HEK293 (cell line): Measurements from ENCODE around the gene CYP27C1.
A peak's percentile ranks its signal among the peaks of the same experiment; 100 is the strongest.

Source experiments
- AEBP2 ChIP-seq: fragments of 450-650 bp; formaldehyde crosslinking; IDR thresholded peaks from 2 replicates; pipeline ENCODE4 v1.5.1; 2016; ENCODE audit warnings: missing biosample characterization, missing genetic modification characterization, borderline replicate concordance
- CTCF ChIP-seq: fragments of 450-650 bp; formaldehyde crosslinking; IDR thresholded peaks from 2 replicates; pipeline ENCODE4 v1.5.1; 2016; ENCODE audit warnings: missing biosample characterization, missing genetic modification characterization
- EGR2 ChIP-seq: fragments of 450-650 bp; formaldehyde crosslinking; IDR thresholded peaks from 2 replicates; pipeline ENCODE4 v1.5.1; 2016; ENCODE audit warnings: low read depth, missing biosample characterization, missing genetic modification characterization
- GFI1B ChIP-seq: fragments of 450-650 bp; formaldehyde crosslinking; IDR thresholded peaks from 2 replicates; pipeline ENCODE4 v1.5.1; 2016; ENCODE audit warnings: missing biosample characterization, missing genetic modification characterization
- KLF16 ChIP-seq: fragments of 450-650 bp; formaldehyde crosslinking; IDR thresholded peaks from 2 replicates; pipeline ENCODE4 v1.5.1; 2017; ENCODE audit warnings: missing biosample characterization, missing genetic modification characterization
- PATZ1 ChIP-seq: fragments of 450-650 bp; formaldehyde crosslinking; IDR thresholded peaks from 2 replicates; pipeline ENCODE4 v1.5.1; 2016; ENCODE audit warnings: missing biosample characterization, missing genetic modification characterization
- SCRT2 ChIP-seq: fragments of 450-650 bp; formaldehyde crosslinking; IDR thresholded peaks from 2 replicates; pipeline ENCODE4 v1.5.1; 2016; ENCODE audit warnings: missing biosample characterization, missing genetic modification characterization
- SETDB1 ChIP-seq: IDR thresholded peaks from one replicate; pipeline ENCODE4 v1.6.1; 2017; ENCODE audit warnings: mild to moderate bottlenecking, low read length, moderate library complexity, mixed read lengths; ENCODE audit not compliant: insufficient read length
- TCF7L2 ChIP-seq: IDR thresholded peaks from 2 replicates; pipeline ENCODE4 v1.6.1; 2011; ENCODE audit warnings: low read depth, mild to moderate bottlenecking, inconsistent platforms, low read length, moderate library complexity, borderline replicate concordance
- YY1 ChIP-seq: fragments of 450-650 bp; formaldehyde crosslinking; IDR thresholded peaks from 2 replicates; pipeline ENCODE4 v1.5.1; 2018; ENCODE audit warnings: missing biosample characterization, missing genetic modification characterization
- ZBTB21 ChIP-seq: fragments of 450-650 bp; formaldehyde crosslinking; IDR thresholded peaks from 2 replicates; pipeline ENCODE4 v1.5.1; 2017; ENCODE audit warnings: missing biosample characterization, missing genetic modification characterization
- ZBTB48 ChIP-seq: fragments of 450-650 bp; formaldehyde crosslinking; IDR thresholded peaks from 2 replicates; pipeline ENCODE4 v1.5.1; 2016; ENCODE audit warnings: missing biosample characterization, missing genetic modification characterization
- ZNF140 ChIP-seq: fragments of 450-650 bp; formaldehyde crosslinking; IDR thresholded peaks from 2 replicates; pipeline ENCODE4 v1.5.1; 2016; ENCODE audit warnings: missing biosample characterization, missing genetic modification characterization
- ZNF169 ChIP-seq: fragments of 450-650 bp; formaldehyde crosslinking; IDR thresholded peaks from 2 replicates; pipeline ENCODE4 v1.5.1; 2016; ENCODE audit warnings: missing biosample characterization, missing genetic modification characterization
- ZNF184 ChIP-seq: fragments of 450-650 bp; IDR thresholded peaks from 2 replicates; pipeline ENCODE4 v1.5.1; 2018; ENCODE audit warnings: missing biosample characterization, mild to moderate bottlenecking, missing genetic modification characterization
- ZNF2 ChIP-seq: fragments of 450-650 bp; formaldehyde crosslinking; IDR thresholded peaks from 2 replicates; pipeline ENCODE4 v1.5.1; 2016; ENCODE audit warnings: missing biosample characterization, missing genetic modification characterization
- ZNF211 ChIP-seq: fragments of 450-650 bp; formaldehyde crosslinking; IDR thresholded peaks from 2 replicates; pipeline ENCODE4 v1.5.1; 2016; ENCODE audit warnings: low read depth, missing biosample characterization, missing genetic modification characterization
- ZNF221 ChIP-seq: fragments of 450-650 bp; formaldehyde crosslinking; IDR thresholded peaks from 2 replicates; pipeline ENCODE4 v1.5.1; 2017; ENCODE audit warnings: missing biosample characterization, missing genetic modification characterization, borderline replicate concordance
- ZNF354C ChIP-seq: fragments of 450-650 bp; formaldehyde crosslinking; IDR thresholded peaks from 2 replicates; pipeline ENCODE4 v1.5.1; 2016; ENCODE audit warnings: missing biosample characterization, missing genetic modification characterization, low read depth, borderline replicate concordance
- ZNF416 ChIP-seq: fragments of 450-650 bp; formaldehyde crosslinking; IDR thresholded peaks from 2 replicates; pipeline ENCODE4 v1.5.1; 2016; ENCODE audit warnings: missing biosample characterization, missing genetic modification characterization
- ZNF449 ChIP-seq: fragments of 450-650 bp; formaldehyde crosslinking; IDR thresholded peaks from 2 replicates; pipeline ENCODE4 v1.5.1; 2017; ENCODE audit warnings: missing biosample characterization, mild to moderate bottlenecking, missing genetic modification characterization, moderate library complexity
- ZNF513 ChIP-seq: fragments of 450-650 bp; IDR thresholded peaks from 2 replicates; pipeline ENCODE4 v1.5.1; 2018; ENCODE audit warnings: missing biosample characterization, missing genetic modification characterization
- ZNF529 ChIP-seq: fragments of 450-650 bp; formaldehyde crosslinking; IDR thresholded peaks from 2 replicates; pipeline ENCODE4 v1.5.1; 2017; ENCODE audit warnings: missing genetic modification characterization, missing biosample characterization; ENCODE audit not compliant: insufficient replicate concordance
- ZNF548 ChIP-seq: fragments of 450-650 bp; formaldehyde crosslinking; IDR thresholded peaks from 2 replicates; pipeline ENCODE4 v1.5.1; 2016; ENCODE audit warnings: missing biosample characterization, missing genetic modification characterization
- ZNF621 ChIP-seq: fragments of 450-650 bp; formaldehyde crosslinking; IDR thresholded peaks from 2 replicates; pipeline ENCODE4 v1.5.1; 2017; ENCODE audit warnings: missing biosample characterization, missing genetic modification characterization
- ZNF624 ChIP-seq: fragments of 450-650 bp; formaldehyde crosslinking; IDR thresholded peaks from 2 replicates; pipeline ENCODE4 v1.5.1; 2017; ENCODE audit warnings: missing biosample characterization, missing genetic modification characterization
- ZNF664 ChIP-seq: fragments of 450-650 bp; formaldehyde crosslinking; IDR thresholded peaks from 2 replicates; pipeline ENCODE4 v1.5.1; 2016; ENCODE audit warnings: missing biosample characterization, missing genetic modification characterization
- ZNF791 ChIP-seq: fragments of 450-650 bp; formaldehyde crosslinking; IDR thresholded peaks from 2 replicates; pipeline ENCODE4 v1.5.1; 2016; ENCODE audit warnings: missing biosample characterization, missing genetic modification characterization
- ZNF830 ChIP-seq: fragments of 450-650 bp; IDR thresholded peaks from 2 replicates; pipeline ENCODE4 v1.5.0; 2018; ENCODE audit warnings: missing biosample characterization, missing genetic modification characterization, low read depth, mild to moderate bottlenecking, moderate library complexity
- ZNF843 ChIP-seq: fragments of 450-650 bp; formaldehyde crosslinking; IDR thresholded peaks from 2 replicates; pipeline ENCODE4 v1.5.1; 2016; ENCODE audit warnings: missing biosample characterization, missing genetic modification characterization
- ZSCAN5A ChIP-seq: fragments of 450-650 bp; formaldehyde crosslinking; IDR thresholded peaks from 2 replicates; pipeline ENCODE4 v1.5.1; 2016; ENCODE audit warnings: missing biosample characterization, missing genetic modification characterization

Gene CYP27C1

GRCh38 chr2:127226520-127227263 is 6.6 kb upstream of the CYP27C1 start (continued):
- no peak for TF ChIP-seq ZNF664
- TF ChIP-seq ZBTB48 (tag by site-specific recombination): no peak
- TF ChIP-seq ZBTB21 (tag by site-specific recombination): peak; percentile 43; the same call in 1 of the 2 replicates
- no peak for TF ChIP-seq YY1 (tag by site-specific recombination)
- no peak for TF ChIP-seq ZNF624 (tag by site-specific recombination)
- no peak for TF ChIP-seq ZNF791 (tag by site-specific recombination)
- TF ChIP-seq ZNF354C (tag by site-specific recombination): no peak
- TF ChIP-seq ZNF513 (tag by site-specific recombination): no peak
- no peak for TF ChIP-seq ZNF211
- TF ChIP-seq ZNF843 (tag by site-specific recombination): peak; percentile 72
- peak; percentile 86 for TF ChIP-seq ZNF184 (tag by site-specific recombination)
- no peak for TF ChIP-seq SETDB1
- no peak for TF ChIP-seq ZNF2
- no peak for TF ChIP-seq ZNF140
- TF ChIP-seq ZNF830: no peak
- no peak; the same call in 1 of the 2 replicates for TF ChIP-seq GFI1B (tag by site-specific recombination)
- peak; percentile 46 for TF ChIP-seq PATZ1 (tag by site-specific recombination)
- TF ChIP-seq ZNF416 (tag by site-specific recombination): no peak
- TF ChIP-seq CTCF (tag by site-specific recombination): no peak
- no peak for TF ChIP-seq AEBP2
- no peak for TF ChIP-seq ZNF169
- no peak for TF ChIP-seq ZNF221 (tag by site-specific recombination)
- TF ChIP-seq ZNF449 (tag by site-specific recombination): peak; percentile 91; the same call in 1 of the 2 replicates
- no peak for TF ChIP-seq EGR2
- no peak for TF ChIP-seq KLF16
- TF ChIP-seq SCRT2 (tag by site-specific recombination): 0 out of 2 replicates have a peak, but pooled peaks have one; percentile 19
- no peak for TF ChIP-seq ZNF529 (tag by site-specific recombination)
- no peak for TF ChIP-seq ZNF548 (tag by site-specific recombination)
- TF ChIP-seq ZNF621: no peak
- TF ChIP-seq TCF7L2: no peak
- TF ChIP-seq ZSCAN5A (tag by site-specific recombination): no peak
